Left lung (tissue), 10 donors: Measurements from ENCODE around the gene EFCAB10. TPM values are rescaled to one million over a fixed set of nuclear protein-coding genes. Genes with fewer than 3 reads are reported as not detected.

Experiments used
- ATAC-seq: fragments of 200-7000 bp; cut with Tn5 transposase; one replicate; pipeline ENCODE4 v1.9.1; 2020; ENCODE audit warnings: moderate library complexity
- DNase-seq, 4 donors: peaks; one replicate each; pipeline ENCODE4 v3.0.0-alpha.2; 2013 to 2020
- H3K27ac ChIP-seq, 2 donors: fragments of 200-600 bp; sonication (generic) in 1 of 2; one replicate each; pipeline versions ENCODE4 v1.5.0 to v1.8.0; 2020 to 2021
- H3K27me3 ChIP-seq, 2 donors: fragments of 200-600 bp; sonication (generic) in 1 of 2; one replicate each; pipeline versions ENCODE4 v1.5.0 to v1.8.0; 2020 to 2021
- H3K36me3 ChIP-seq, 2 donors: fragments of 200-600 bp; sonication (generic) in 1 of 2; one replicate each; pipeline versions ENCODE4 v1.5.0 to v1.8.0; 2020 to 2021
- H3K4me1 ChIP-seq, 2 donors: fragments of 200-600 bp; one replicate each; pipeline ENCODE4 v1.8.0; 2021
- H3K4me3 ChIP-seq, 2 donors: fragments of 200-600 bp; sonication (generic) in 1 of 2; one replicate each; pipeline versions ENCODE4 v1.5.0 to v1.8.0; 2020 to 2021; ENCODE audit warnings: mild to moderate bottlenecking in 1 of 2
- H3K9me3 ChIP-seq, 2 donors: fragments of 200-600 bp; sonication (generic) in 1 of 2; one replicate each; pipeline versions ENCODE4 v1.5.0 to v1.8.0; 2020 to 2021
- CTCF ChIP-seq, 2 donors: fragments of 200-600 bp; sonication (generic) in 1 of 2; IDR thresholded peaks; one replicate each; pipeline versions ENCODE4 v1.5.0 to v1.8.0; 2021; ENCODE audit warnings: antibody characterized with exemption in 2 of 2
- intact Hi-C, 2 donors: fragments of 100-400 bp; cut with DNase I; formaldehyde crosslinking; loops; one replicate each; pipeline versions ENCODE4 v1.11.2 to v1.14.2; 2022
- polyA plus RNA-seq, 6 donors: library from polyadenylated mRNA; unstranded; fragments of 120-200 nt; gene quantifications; one replicate each; pipeline ENCODE4 v1.2.1, GENCODE V29; 2013; ENCODE audit not compliant: insufficient read length in 6 of 6
- total RNA-seq, 2 donors: library from RNA; stranded (reverse); fragmentation: NEBNext Ultra II Directional; extraction: Animal tissue kit (Norgen Biotek cat#: 25700); gene quantifications; one replicate each; pipeline ENCODE4 v1.2.1, GENCODE V29; 2021
- donor health status: DM: no; HTN: yes; CAD: no.
- donor health status: DM: no; HTN: no; CAD: no.

EFCAB10 gene
- total and polyA plus RNA-seq, 8 donors, result 2.3 to 8.4 (median 5.4) TPM

DNA sequence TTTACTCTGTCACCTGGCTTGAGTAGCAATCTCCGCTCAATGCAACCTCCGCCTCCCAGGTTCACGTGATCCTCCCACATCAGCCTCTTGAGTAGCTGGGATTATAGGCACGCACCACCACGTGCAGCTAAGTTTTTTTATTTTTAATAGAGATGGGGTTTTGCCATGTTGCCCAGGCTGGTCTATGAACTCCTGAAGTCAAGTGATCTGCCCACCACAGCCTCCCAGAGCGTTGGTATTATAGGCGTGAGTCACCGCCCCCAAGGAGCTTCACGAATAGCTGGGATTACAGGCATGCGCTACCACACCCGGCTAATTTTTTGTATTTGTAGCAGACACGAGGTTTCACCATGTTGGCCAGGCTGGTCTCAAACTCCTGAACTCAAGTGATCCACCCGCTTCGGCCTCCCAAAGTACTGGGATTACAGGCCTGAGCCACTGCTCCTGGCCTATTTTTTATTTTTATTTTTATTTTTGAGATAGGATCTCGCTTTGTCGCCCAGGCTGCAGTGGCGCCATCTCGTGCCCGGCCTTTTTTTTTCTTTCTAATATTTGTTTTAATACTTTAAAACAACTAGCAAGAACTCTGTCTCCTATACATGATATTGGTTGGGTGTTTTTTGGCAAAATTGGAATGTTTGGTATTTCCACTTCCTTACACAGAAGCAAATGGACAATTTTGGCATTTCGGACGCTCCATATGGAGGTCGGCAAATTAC is 1.1 kb downstream of the EFCAB10 start:
- H3K4me1 ChIP-seq, result peaks cover 0 to 8% of the 10 kb centered on the region in 2 donors
- H3K9me3 ChIP-seq, result peaks cover 0 to 3% of the 10 kb centered on the region in 2 donors
- TF ChIP-seq CTCF (IDR thresholded peaks at IDR 0.05), result no peak
- DNase-seq (no peak), ATAC-seq (no peak)
- H3K36me3 ChIP-seq, result no peaks in the 10 kb centered on the region
- H3K27ac ChIP-seq, result no peak overlapping the region
- peaks cover 0 to 10% of the 10 kb centered on the region in 2 donors for H3K27me3 ChIP-seq
- intact Hi-C loops, result no loop called here
- no peak overlapping the region for H3K4me3 ChIP-seq

- H3K27ac ChIP-seq, result no peak overlapping the region
- ATAC-seq (no peak), DNase-seq (no peak)
These were observed 2.8 kb downstream of the EFCAB10 start for GRCh38 chr7:105578496-105578895.

DNA sequence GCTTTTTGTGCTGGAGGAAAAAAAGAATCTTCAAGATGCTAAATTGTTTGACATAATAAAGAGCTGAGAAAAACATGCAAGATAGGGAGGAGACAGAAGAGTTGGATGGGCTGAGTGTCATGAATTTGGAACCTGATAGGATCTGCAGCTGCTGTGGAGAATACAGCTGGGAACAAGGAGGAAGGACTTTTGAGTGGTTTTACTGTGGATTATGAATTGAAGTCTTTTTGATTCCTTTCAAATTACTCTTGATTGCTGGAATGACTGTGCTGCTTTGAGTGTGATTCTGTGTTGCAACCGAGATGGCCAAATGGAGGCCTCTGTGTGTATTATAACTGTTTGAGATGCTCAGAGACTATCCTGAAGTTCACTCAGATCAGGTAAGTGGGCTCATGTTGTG is 4.0 kb downstream of the EFCAB10 start:
- Histone ChIP-seq H3K4me1 (peaks cover 0 to 8% of the 10 kb centered on the region in 2 donors), H3K36me3 (no peaks in the 10 kb centered on the region), H3K27me3 (peaks cover 0 to 10% of the 10 kb centered on the region in 2 donors), H3K4me3 (no peak overlapping the region), H3K27ac (no peak overlapping the region), H3K9me3 (no peaks in the 10 kb centered on the region)
- no peak for TF ChIP-seq CTCF (IDR thresholded peaks at IDR 0.05)
- intact Hi-C loops, result no loop called here
- ATAC-seq (no peak), DNase-seq (peak in 2 of 4 donors; percentile 44 to 54)

More at GRCh38 chr7:105578496-105578895, 2.8 kb downstream of the EFCAB10 start:
- Histone ChIP-seq H3K9me3 (no peaks in the 10 kb centered on the region), H3K27me3 (peaks cover 0 to 10% of the 10 kb centered on the region in 2 donors), H3K4me3 (no peak overlapping the region), H3K36me3 (no peaks in the 10 kb centered on the region), H3K4me1 (peaks cover 0 to 8% of the 10 kb centered on the region in 2 donors)
- intact Hi-C loops, result no loop called here
- no peak for TF ChIP-seq CTCF (IDR thresholded peaks at IDR 0.05)

DNA sequence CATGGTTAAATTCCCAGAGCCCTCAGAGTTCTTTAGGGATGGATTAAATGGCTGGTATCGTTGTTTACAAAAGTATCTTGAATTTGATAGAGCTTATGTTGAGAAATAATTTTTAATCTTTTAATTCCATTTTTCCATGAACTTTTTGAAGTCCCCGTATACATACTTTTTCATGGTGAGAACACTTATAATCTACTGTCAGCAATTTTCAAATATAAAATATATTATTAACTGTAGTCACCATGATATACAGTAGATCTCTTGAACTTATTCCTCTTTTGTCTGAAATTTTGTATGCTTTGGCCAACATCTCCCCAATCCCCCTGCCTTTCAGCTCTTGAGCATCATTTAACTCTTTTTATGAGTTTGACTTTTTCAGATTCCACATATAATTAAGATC is 9.4 kb downstream of the EFCAB10 start:
- H3K27ac ChIP-seq, result no peak overlapping the region
- intact Hi-C loops, result no loop called here
- no peaks in the 10 kb centered on the region for H3K27me3 ChIP-seq
- H3K4me1 ChIP-seq, result no peaks in the 10 kb centered on the region
- no peak overlapping the region for H3K4me3 ChIP-seq
- ATAC-seq (no peak), DNase-seq (no peak)
- H3K9me3 ChIP-seq, result no peaks in the 10 kb centered on the region
- TF ChIP-seq CTCF (IDR thresholded peaks at IDR 0.05), result no peak
- peaks cover 0 to 30% of the 10 kb centered on the region in 2 donors for H3K36me3 ChIP-seq

DNA sequence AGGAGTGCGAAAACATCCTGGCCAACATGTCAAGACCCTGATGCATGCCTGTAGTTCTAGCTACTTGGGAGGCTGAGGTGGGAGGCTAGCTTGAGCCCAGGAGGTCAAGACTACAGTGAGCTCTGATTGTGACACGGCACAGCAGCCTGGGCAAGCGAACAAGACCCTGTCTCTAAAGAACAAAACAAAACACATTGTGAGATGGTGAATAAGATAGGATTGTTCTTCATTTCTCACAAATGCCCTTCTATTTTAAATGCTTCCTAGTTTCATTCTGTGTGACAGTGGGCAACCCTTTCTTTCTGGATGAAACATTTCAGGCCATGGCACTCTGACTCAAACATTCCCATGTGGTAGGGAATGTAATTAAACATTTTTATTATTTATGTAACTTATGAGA is 13.5 kb downstream of the EFCAB10 start:
- intact Hi-C loops, result no loop called here
- Histone ChIP-seq H3K36me3 (peaks cover 5 to 70% of the 10 kb centered on the region in 2 donors), H3K4me1 (no peaks in the 10 kb centered on the region), H3K4me3 (no peak overlapping the region), H3K27ac (no peak overlapping the region), H3K27me3 (no peaks in the 10 kb centered on the region), H3K9me3 (no peaks in the 10 kb centered on the region)
- no peak for TF ChIP-seq CTCF (IDR thresholded peaks at IDR 0.05)
- no peak for ATAC-seq
- DNase-seq, result no peak
